A549 (cell line): ENCODE results near the gene PARD6G. TPM values are rescaled to one million over a fixed set of nuclear protein-coding genes. Genes with fewer than 3 reads are reported as not detected.

Experiments used
- ATAC-seq, 2 experiments: fragments of 200-7000 bp in 1 of 2; fragments of >200 bp in 1 of 2; cut with Nextera tagmentation in 1 of 2; cut with Tn5 transposase in 1 of 2; 3 replicates each; pipeline versions ENCODE4 v1.8.0 to v1.9.1; 2018 to 2020; ENCODE audit warnings: mild to moderate bottlenecking in 1 of 2, moderate library complexity in 1 of 2
- CTCF ChIA-PET: fragments of 300-600 bp; sonication (Branson Sonifier 250); formaldehyde crosslinking; extraction: SDS; loops from one replicate; lab custom pipeline; 2021; ENCODE audit warnings: antibody characterized with exemption, inconsistent platforms; lab: Yijun Ruan, JAX
- POLR2A ChIA-PET: fragments of 350-600 bp; formaldehyde crosslinking; extraction: SDS; loops from one replicate; lab custom pipeline; 2021; ENCODE audit warnings: antibody characterized with exemption, inconsistent platforms; lab: Yijun Ruan, JAX
- DNase-seq, 2 experiments: peaks; one replicate each; pipeline versions ENCODE4 v3.0.0 to v3.0.0-alpha.2; 2011 to 2016; ENCODE audit warnings: low read depth in 1 of 2, low spot score in 1 of 2
- FAIRE-seq: peaks from 2 replicates; lab custom pipeline; 2011; peaks lifted over from hg19 to GRCh38; lab: Jason Lieb, UNC
- H3K27ac ChIP-seq, 2 experiments: fragments of >200 bp; sonication (Bioruptor Twin); formaldehyde crosslinking; 3 replicates each; pipeline ENCODE4 v1.5.1; 2016 to 2017
- H3K4me1 ChIP-seq: fragments of >200 bp; sonication (Bioruptor Twin); formaldehyde crosslinking; 3 replicates; pipeline ENCODE4 v1.6.1; 2016
- H3K4me2 ChIP-seq: fragments of >200 bp; sonication (Bioruptor Twin); formaldehyde crosslinking; 3 replicates; pipeline ENCODE4 v1.6.1; 2016
- H3K4me3 ChIP-seq: fragments of >200 bp; sonication (Bioruptor Twin); formaldehyde crosslinking; 3 replicates; pipeline ENCODE4 v1.5.1; 2016
- H3K9me3 ChIP-seq: fragments of >200 bp; sonication (Bioruptor Twin); formaldehyde crosslinking; 3 replicates; pipeline ENCODE4 v1.6.1; 2016
- CEBPB ChIP-seq, 2 experiments: fragments of >200 bp in 1 of 2; sonication (Bioruptor Twin) in 1 of 2; formaldehyde crosslinking in 1 of 2; IDR thresholded peaks; 2 replicates each; pipeline ENCODE4 v1.6.1; 2012 to 2016
- CHD2 ChIP-seq: fragments of 150-350 bp; IDR thresholded peaks from 2 replicates; pipeline ENCODE4 v1.6.1; 2014; ENCODE audit warnings: low read length; ENCODE audit not compliant: partially characterized antibody
- EHF ChIP-seq: fragments of 250-450 bp; sonication (Bioruptor Pico); IDR thresholded peaks from 2 replicates; pipeline ENCODE4 v1.5.0; 2020; ENCODE audit warnings: mild to moderate bottlenecking
- EHMT2 ChIP-seq: fragments of 200-600 bp; sonication (generic); IDR thresholded peaks from 2 replicates; pipeline ENCODE4 v1.6.1; 2016; ENCODE audit warnings: antibody characterized with exemption, low read depth, mild to moderate bottlenecking, moderate library complexity
- ELK1 ChIP-seq: fragments of 150-350 bp; IDR thresholded peaks from 2 replicates; pipeline ENCODE4 v1.6.1; 2014; ENCODE audit warnings: low read depth, mild to moderate bottlenecking, low read length
- ESRRA ChIP-seq: fragments of 150-350 bp; IDR thresholded peaks from 2 replicates; pipeline ENCODE4 v1.6.1; 2014; ENCODE audit warnings: mild to moderate bottlenecking, low read length, borderline replicate concordance
- FOSL2 ChIP-seq, 2 experiments: fragments of 450-650 bp in 1 of 2; fragments of >200 bp in 1 of 2; sonication (Bioruptor Twin) in 1 of 2; formaldehyde crosslinking; IDR thresholded peaks; 2 replicates each; pipeline versions ENCODE4 v1.5.0 to v1.6.1; 2016 to 2020; ENCODE audit warnings: mild to moderate bottlenecking in 1 of 2, moderate library complexity in 1 of 2
- HEYL ChIP-seq: fragments of 250-450 bp; sonication (Bioruptor Pico); IDR thresholded peaks from 2 replicates; pipeline ENCODE4 v1.8.0; 2021; ENCODE audit warnings: mild to moderate bottlenecking, moderate library complexity
- HOXA7 ChIP-seq: fragments of 250-450 bp; sonication (Bioruptor Pico); IDR thresholded peaks from 2 replicates; pipeline ENCODE4 v1.5.0; 2020; ENCODE audit warnings: mild to moderate bottlenecking, moderate library complexity
- JUN ChIP-seq, 2 experiments: fragments of >200 bp; sonication (Bioruptor Twin); formaldehyde crosslinking; IDR thresholded peaks; 2 replicates in 1 of 2; 3 replicates in 1 of 2; pipeline ENCODE4 v1.6.1; 2016 to 2017
- JUNB ChIP-seq: fragments of >200 bp; sonication (Bioruptor Twin); formaldehyde crosslinking; IDR thresholded peaks from 2 replicates; pipeline ENCODE4 v1.6.1; 2016
- KDM5A ChIP-seq: fragments of 200-600 bp; sonication (generic); IDR thresholded peaks from 2 replicates; pipeline ENCODE4 v1.6.1; 2016; ENCODE audit warnings: antibody characterized with exemption, mild to moderate bottlenecking
- NFE2L2 ChIP-seq: fragments of 150-350 bp; conservative IDR thresholded peaks from 2 replicates; pipeline ENCODE4 v1.6.1; 2014; ENCODE audit warnings: low read length
- NR3C1 ChIP-seq: fragments of >200 bp; sonication (Bioruptor Twin); formaldehyde crosslinking; IDR thresholded peaks from 3 replicates; pipeline ENCODE4 v1.6.1; 2017
- PBX3 ChIP-seq: IDR thresholded peaks from 2 replicates; pipeline ENCODE4 v1.6.1; 2012
- POLR2A ChIP-seq: IDR thresholded peaks from 2 replicates; pipeline ENCODE4 v1.6.1; 2012; ENCODE audit warnings: mild to moderate bottlenecking, low read length
- POLR2AphosphoS2 ChIP-seq: conservative IDR thresholded peaks from 2 replicates; pipeline ENCODE4 v1.6.1; 2012; ENCODE audit warnings: low read length, improper control_type of control experiment, inconsistent platforms
- RNF2 ChIP-seq: fragments of 200-600 bp; sonication (generic); IDR thresholded peaks from 2 replicates; pipeline ENCODE4 v1.6.1; 2016; ENCODE audit warnings: low read depth, mild to moderate bottlenecking, antibody characterized with exemption, moderate library complexity, borderline replicate concordance
- SMC3 ChIP-seq: fragments of >200 bp; sonication (Bioruptor Twin); formaldehyde crosslinking; IDR thresholded peaks from 3 replicates; pipeline ENCODE4 v1.6.1; 2018; ENCODE audit warnings: inconsistent platforms
- TFCP2L1 ChIP-seq: fragments of 250-450 bp; sonication (Bioruptor Pico); IDR thresholded peaks from 2 replicates; pipeline ENCODE4 v1.5.0; 2021; ENCODE audit warnings: mild to moderate bottlenecking
- TP53 ChIP-seq: fragments of 250-450 bp; sonication (Bioruptor Pico); IDR thresholded peaks from 2 replicates; pipeline ENCODE4 v1.5.0; 2021; ENCODE audit warnings: mild to moderate bottlenecking, moderate library complexity
- ZSCAN20 ChIP-seq: fragments of 250-450 bp; sonication (Bioruptor Pico); IDR thresholded peaks from 2 replicates; pipeline ENCODE4 v1.8.0; 2022; ENCODE audit warnings: mild to moderate bottlenecking, moderate library complexity
- WGBS: methylation state at CpG from one replicate; pipeline ENCODE4 v1.1.6; 2017; ENCODE audit errors: missing lambda C conversion rate; 5-methylcytosine and 5-hydroxymethylcytosine counted together
- polyA plus RNA-seq, 4 experiments: library from polyadenylated mRNA; depleted of rRNA in 3 of 4; stranded (reverse); fragments of >200 nt; fragmentation: RNase III in 1 of 4; extraction: RNeasy Plus Mini Kit Qiagen cat#74134 plus additional on column Dnase treatment in 1 of 4; gene quantifications; 2 replicates in 3 of 4; 3 replicates in 1 of 4; pipeline ENCODE4 v1.2.3, GENCODE V29; 2011 to 2017

Gene PARD6G
- polyA plus RNA-seq, 2 of the 4 experiments (the other 2 are of a cell fraction), result 1.6 to 2.3 TPM

GRCh38 chr18:80143881-80144280 is 103.4 kb downstream of the PARD6G start:
- WGBS, result 61% methylated on average over 2 of the region's 2 CpGs
- no peak overlapping the region for H3K4me2 ChIP-seq
- no peak overlapping the region for H3K27ac ChIP-seq
- TF ChIP-seq POLR2AphosphoS2 (no peak), EHF (CRISPR knock-in tag) (no peak), EHMT2 (no peak), RNF2 (no peak), HEYL (CRISPR knock-in tag) (no peak), JUN (IDR thresholded peaks at IDR 0.05) (no peak), CEBPB (IDR thresholded peaks at IDR 0.05) (no peak)
- H3K4me3 ChIP-seq, result no peak overlapping the region
- ChIA-PET POLR2A (no interaction called here), CTCF (interaction anchor here (1.0 to 1.1 kb wide), 2 partner anchors 14 to 109 kb away, joined by 3 to 4 read pairs; no protein-coding TSS in a partner anchor)
- no peaks in the 10 kb centered on the region for H3K9me3 ChIP-seq
- ATAC-seq, result no peak
- no peaks in the 10 kb centered on the region for H3K4me1 ChIP-seq
- DNase-seq, result no peak
- FAIRE-seq, result no peak

- POLR2A ChIA-PET, result no interaction called here
- DNase-seq (no peak), ATAC-seq (no peak), FAIRE-seq (no peak)
- TF ChIP-seq NR3C1, result no peak
- no peak for TF ChIP-seq CHD2
- no peak for TF ChIP-seq HOXA7 (CRISPR knock-in tag)
- TF ChIP-seq SMC3, result no peak
- TF ChIP-seq ESRRA, result no peak
- TF ChIP-seq NFE2L2, result no peak
- TF ChIP-seq ZSCAN20 (CRISPR knock-in tag), result no peak
- no peak for TF ChIP-seq FOSL2 (IDR thresholded peaks at IDR 0.05)
- no peak for TF ChIP-seq FOSL2 (CRISPR knock-in tag; IDR thresholded peaks at IDR 0.05)
- TF ChIP-seq TFCP2L1 (CRISPR knock-in tag), result no peak
- no peak for TF ChIP-seq KDM5A
- no peak for TF ChIP-seq POLR2A
- TF ChIP-seq ELK1, result no peak
- Histone ChIP-seq H3K9me3 (no peaks in the 10 kb centered on the region), H3K4me3 (no peak overlapping the region), H3K27ac (no peak overlapping the region), H3K4me2 (no peak overlapping the region), H3K4me1 (no peaks in the 10 kb centered on the region)
- 95% methylated on average over 5 of the region's 5 CpGs for WGBS
- CTCF ChIA-PET, result interaction anchor here (0.6 to 1.1 kb wide), 3 partner anchors 13 to 100 kb away, joined by 3 read pairs; no protein-coding TSS in a partner anchor
Observed at GRCh38 chr18:80140455-80140985, 106.8 kb downstream of the PARD6G start.

GRCh38 chr18:80137976-80138375 is 109.3 kb downstream of the PARD6G start:
- Histone ChIP-seq H3K4me1 (no peaks in the 10 kb centered on the region), H3K9me3 (no peaks in the 10 kb centered on the region), H3K27ac (no peak overlapping the region), H3K4me2 (no peak overlapping the region), H3K4me3 (no peak overlapping the region)
- WGBS, result 95% methylated on average over 4 of the region's 12 CpGs
- TF ChIP-seq POLR2A, result no peak
- no peak for TF ChIP-seq JUNB
- no peak for TF ChIP-seq PBX3
- TF ChIP-seq TP53 (CRISPR knock-in tag), result no peak
- no peak for TF ChIP-seq ZSCAN20 (CRISPR knock-in tag)
- CTCF ChIA-PET, result no interaction called here
- ATAC-seq, result no peak
- DNase-seq, result no peak
- POLR2A ChIA-PET, result no interaction called here
- no peak for FAIRE-seq
